Muscle layer of duodenum (tissue), 2 donors: ENCODE data around the gene DEGS2.
"Not testable (repeated sequence)": the region's sequence is repeated elsewhere in the genome, so short reads cannot be mapped to it uniquely, and the experiment has no call there.

ENCODE experiments used
- H3K27ac ChIP-seq: one replicate; pipeline ENCODE4 v1.7.0; 2013; ENCODE audit warnings: mild to moderate bottlenecking, low read length
- H3K27me3 ChIP-seq: one replicate; pipeline ENCODE4 v1.7.0; 2013; ENCODE audit warnings: low read depth, mild to moderate bottlenecking, control low read depth, low read length
- H3K36me3 ChIP-seq, 2 donors: one replicate each; pipeline ENCODE4 v1.7.0; 2013; ENCODE audit warnings: low read length in 2 of 2, control low read depth in 1 of 2, mild to moderate bottlenecking in 1 of 2; ENCODE audit not compliant: insufficient read depth in 2 of 2, control insufficient read depth in 1 of 2
- H3K4me1 ChIP-seq, 2 donors: one replicate each; pipeline ENCODE4 v1.7.0; 2013; ENCODE audit warnings: low read length in 2 of 2, mild to moderate bottlenecking in 2 of 2, control low read depth in 1 of 2, moderate library complexity in 1 of 2; ENCODE audit not compliant: insufficient read depth in 2 of 2, control insufficient read depth in 1 of 2
- H3K4me3 ChIP-seq, 2 donors: one replicate each; pipeline ENCODE4 v1.7.0; 2013; ENCODE audit warnings: low read length in 2 of 2, low read depth in 1 of 2, mild to moderate bottlenecking in 1 of 2
- H3K9me3 ChIP-seq, 2 donors: one replicate each; pipeline ENCODE4 v1.7.0; 2013; ENCODE audit warnings: low read length in 2 of 2, control low read depth in 1 of 2, mild to moderate bottlenecking in 1 of 2; ENCODE audit not compliant: control insufficient read depth in 1 of 2
- donor health status: healthy.

DEGS2 gene

DNA sequence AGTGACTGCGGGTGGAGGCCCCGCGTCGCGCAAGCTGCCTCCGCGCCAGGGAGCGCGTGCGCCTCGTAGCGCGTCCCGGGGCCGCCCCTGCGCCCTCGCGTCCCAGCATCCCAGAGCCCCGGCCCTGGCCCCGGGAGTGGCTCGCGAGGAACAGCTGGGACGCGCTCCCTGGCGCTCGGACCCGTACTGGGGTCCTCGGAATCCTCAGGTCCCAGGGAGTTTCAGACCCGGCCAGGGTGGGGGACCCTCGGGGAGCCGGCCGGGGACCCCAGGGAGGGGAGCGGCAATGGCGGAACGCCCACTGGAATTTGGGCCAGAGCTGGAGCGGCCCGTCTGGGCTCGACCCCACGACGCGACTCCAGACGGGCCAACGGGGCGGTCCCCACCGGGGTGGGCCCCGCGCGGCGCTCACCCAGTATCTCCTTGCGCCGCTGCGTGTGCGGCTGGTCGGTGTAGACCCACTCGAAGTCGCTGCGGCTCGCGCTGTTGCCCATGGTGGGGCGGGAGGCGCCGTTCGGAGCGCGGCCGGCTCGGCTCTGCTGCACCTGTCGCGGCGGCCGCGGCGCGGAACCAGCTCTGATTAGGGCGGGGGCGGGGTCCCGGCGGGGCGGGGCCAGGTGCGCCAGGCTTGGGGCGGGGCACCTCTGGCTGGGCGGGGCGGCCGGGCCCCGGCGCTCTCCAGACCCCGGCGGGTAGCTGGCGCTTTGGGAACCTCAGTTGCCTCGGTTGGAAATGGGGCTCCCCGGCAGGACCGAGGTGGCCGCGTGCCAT is at the start of gene DEGS2:
Gene DEGS2 (minus strand): TSS at position 552 of the 771 bp plus-strand sequence. CDS start 58 bp downstream, at position 494.
- peak within 1 kb of the TSS in 1 of 2 donors; percentile 56 for H3K4me3 ChIP-seq
- H3K9me3 ChIP-seq = peaks cover 0 to 12% of the 10 kb centered on the region in 2 donors
- H3K27ac ChIP-seq = no peak within 1 kb of the TSS
- H3K36me3 ChIP-seq = no peaks in the 10 kb centered on the region
- H3K27me3 ChIP-seq = peaks cover 15% of the 10 kb centered on the region
- H3K4me1 ChIP-seq = peaks cover 8 to 9% of the 10 kb centered on the region in 2 donors

DNA sequence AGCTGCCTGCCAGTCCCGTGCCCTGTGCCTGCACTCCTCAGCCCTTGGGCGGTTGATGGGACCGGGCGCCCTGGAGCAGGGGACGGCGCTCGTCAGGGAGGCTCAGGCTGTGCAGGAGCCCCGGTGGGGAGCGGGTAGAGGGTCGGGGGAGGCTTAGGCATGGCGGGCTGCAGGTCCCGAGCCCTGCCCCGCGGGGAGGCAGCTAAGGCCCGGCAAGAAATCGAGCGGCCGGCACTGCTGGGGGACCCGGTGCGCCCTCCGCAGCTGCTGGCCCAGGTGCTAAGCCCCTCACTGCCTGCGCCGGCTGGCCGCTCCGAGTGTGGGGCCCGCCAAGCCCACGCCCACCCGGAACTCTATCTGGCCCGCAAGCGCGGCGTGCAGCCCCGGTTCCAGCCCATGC is 48.7 kb upstream of the DEGS2 start:
- H3K4me3 ChIP-seq, H3K27ac ChIP-seq, H3K36me3 ChIP-seq, H3K9me3 ChIP-seq, H3K4me1 ChIP-seq, H3K27me3 ChIP-seq: not testable (repeated sequence)

DNA sequence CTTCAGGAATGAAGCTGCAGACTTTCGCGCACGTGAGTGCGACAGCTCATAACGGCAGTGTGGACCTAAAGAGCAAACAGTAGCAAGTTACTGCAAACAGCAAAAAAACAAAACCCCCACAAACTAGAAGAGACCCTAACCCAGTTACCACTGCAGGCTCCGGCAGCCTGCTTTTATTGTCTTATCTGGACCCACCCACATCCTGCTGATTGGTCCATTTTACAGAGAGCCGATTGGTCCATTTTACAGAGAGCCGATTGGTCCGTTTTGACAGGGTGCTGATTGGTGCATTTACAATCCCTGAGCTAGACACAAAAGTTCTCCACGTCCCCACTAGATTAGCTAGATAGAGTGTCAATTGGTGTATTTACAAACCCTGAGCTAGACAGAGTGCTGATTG is 48.1 kb upstream of the DEGS2 start:
- H3K9me3 ChIP-seq, H3K4me1 ChIP-seq, H3K4me3 ChIP-seq, H3K27ac ChIP-seq, H3K27me3 ChIP-seq, H3K36me3 ChIP-seq: not testable (repeated sequence)

DNA sequence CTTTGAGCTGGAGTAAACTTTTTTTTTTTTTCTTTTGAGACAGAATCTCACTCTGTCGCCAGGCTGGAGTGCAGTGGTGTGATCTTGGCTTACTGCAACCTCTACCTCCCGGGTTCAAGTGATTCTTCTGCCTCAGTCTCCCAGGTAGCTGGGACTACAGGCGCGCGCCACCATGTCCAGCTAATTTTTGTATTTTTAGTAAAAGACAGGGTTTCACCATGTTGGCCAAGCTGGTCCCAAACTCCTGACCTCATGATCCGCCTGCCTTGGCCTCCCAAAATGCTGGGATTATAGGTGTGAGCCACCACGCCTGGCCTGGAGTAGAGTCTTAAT is 45.4 kb upstream of the DEGS2 start:
- H3K27me3 ChIP-seq, H3K9me3 ChIP-seq, H3K4me3 ChIP-seq, H3K4me1 ChIP-seq, H3K36me3 ChIP-seq, H3K27ac ChIP-seq: not testable (repeated sequence)

DNA sequence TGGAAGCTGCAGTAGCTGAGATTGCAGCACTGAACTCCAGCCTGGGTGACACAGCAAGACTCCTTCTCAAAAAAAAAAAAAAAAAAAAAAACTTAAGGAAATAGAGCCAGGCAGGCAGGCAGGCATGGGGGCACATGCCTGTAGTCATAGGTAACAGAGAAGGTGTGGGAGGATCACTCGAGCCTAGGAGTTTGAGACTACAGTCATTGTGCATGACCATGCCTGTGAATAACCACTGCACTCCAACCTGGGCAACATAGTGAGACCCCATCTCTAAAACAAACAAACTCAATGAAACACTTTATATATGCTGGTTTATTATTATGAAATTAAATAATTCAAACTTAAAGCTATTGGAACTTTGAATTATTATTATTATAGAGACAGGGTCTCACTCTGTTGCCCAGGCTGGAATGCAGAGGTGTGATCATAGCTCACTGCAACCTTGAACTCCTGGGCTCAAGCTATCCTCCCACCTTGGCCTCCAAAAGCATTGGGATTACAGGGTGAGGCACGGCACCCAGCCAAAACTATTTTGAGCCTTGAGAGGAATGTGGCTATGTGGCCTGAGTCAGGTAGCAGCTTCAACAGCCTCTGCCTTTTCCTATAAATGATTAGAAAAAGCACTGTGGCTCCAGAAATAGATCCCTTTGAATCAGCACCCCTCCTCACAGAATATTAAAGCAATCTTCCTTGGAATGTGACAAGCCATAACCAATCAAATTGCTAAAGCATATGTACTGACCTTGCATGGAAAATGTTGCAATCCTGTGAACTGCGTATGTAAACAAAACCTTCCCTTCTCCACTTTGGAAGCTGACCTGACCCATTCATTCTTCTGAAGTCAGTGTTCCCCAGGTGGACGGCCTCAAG is 44.8 kb upstream of the DEGS2 start:
- Histone ChIP-seq H3K36me3 (no peaks in the 10 kb centered on the region), H3K9me3 (no peaks in the 10 kb centered on the region), H3K27me3 (no peaks in the 10 kb centered on the region), H3K4me1 (no peaks in the 10 kb centered on the region), H3K27ac (no peak overlapping the region), H3K4me3 (no peak overlapping the region)

DNA sequence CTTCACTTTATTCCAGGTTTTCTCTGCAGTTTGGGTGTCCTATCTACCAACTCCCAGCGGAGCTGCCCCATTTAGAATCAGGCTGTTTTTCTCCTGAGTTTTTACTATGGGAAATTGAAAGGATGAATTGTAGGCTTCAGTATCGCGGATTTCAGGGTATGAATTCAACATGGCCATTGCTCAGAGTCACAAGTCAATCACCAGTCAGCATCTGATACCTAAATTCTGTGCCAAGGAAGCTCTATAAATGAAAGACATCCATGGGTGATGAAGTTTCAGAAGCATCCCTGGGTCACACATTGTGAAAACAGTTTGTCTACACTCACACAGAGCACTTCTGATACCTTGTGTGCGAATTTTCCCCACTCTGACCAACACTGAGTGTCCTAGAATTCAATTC is 43.7 kb upstream of the DEGS2 start:
- H3K27me3 ChIP-seq = no peaks in the 10 kb centered on the region
- no peaks in the 10 kb centered on the region for H3K36me3 ChIP-seq
- no peaks in the 10 kb centered on the region for H3K4me1 ChIP-seq
- no peak overlapping the region for H3K27ac ChIP-seq
- no peak overlapping the region for H3K4me3 ChIP-seq
- H3K9me3 ChIP-seq = no peaks in the 10 kb centered on the region

DNA sequence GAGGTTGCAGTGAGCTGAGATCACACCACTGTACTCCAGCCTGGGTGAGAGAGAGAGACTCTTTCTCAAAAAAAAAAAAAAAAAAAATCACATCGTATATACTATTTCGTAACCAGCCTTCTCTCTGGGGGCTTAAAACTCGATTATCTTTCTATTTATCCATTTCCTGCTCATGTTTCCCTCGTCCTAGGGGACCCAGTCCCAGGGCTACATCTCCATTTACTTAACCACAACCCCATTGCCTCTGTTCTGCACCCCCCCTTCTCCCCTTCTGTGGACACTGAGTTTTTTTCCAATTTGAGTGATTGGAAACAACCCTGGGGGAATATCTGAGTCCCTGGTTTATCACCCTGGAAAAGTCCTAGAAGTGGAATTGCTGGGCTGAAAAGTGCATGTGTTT is 43.3 kb upstream of the DEGS2 start:
- H3K27me3 ChIP-seq = no peaks in the 10 kb centered on the region
- H3K4me3 ChIP-seq = no peak overlapping the region
- H3K36me3 ChIP-seq = no peaks in the 10 kb centered on the region
- no peak overlapping the region for H3K27ac ChIP-seq
- no peaks in the 10 kb centered on the region for H3K9me3 ChIP-seq
- no peaks in the 10 kb centered on the region for H3K4me1 ChIP-seq

DNA sequence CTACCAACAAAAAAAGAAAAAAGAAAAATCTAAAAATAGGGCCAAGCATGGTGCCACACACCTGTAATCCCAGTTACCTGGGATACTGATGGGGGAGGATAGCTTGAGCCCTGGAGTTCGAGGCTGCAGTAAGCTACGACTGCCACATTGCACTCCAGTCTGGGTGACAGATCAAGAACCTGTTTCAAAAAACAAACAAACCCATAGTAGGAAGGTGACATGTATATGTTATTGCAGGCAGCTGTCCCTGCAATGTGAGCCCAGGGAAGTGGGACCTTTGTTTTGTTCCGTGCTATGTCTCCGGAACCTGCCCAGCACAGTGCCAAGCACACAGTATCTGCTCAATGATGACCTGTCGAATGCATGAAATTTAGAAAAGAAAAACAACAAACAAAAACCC is 42.3 kb upstream of the DEGS2 start:
- H3K4me3 ChIP-seq = no peak overlapping the region
- H3K36me3 ChIP-seq = no peaks in the 10 kb centered on the region
- H3K27me3 ChIP-seq = no peaks in the 10 kb centered on the region
- H3K4me1 ChIP-seq = no peaks in the 10 kb centered on the region
- H3K27ac ChIP-seq = no peak overlapping the region
- H3K9me3 ChIP-seq = no peaks in the 10 kb centered on the region

DNA sequence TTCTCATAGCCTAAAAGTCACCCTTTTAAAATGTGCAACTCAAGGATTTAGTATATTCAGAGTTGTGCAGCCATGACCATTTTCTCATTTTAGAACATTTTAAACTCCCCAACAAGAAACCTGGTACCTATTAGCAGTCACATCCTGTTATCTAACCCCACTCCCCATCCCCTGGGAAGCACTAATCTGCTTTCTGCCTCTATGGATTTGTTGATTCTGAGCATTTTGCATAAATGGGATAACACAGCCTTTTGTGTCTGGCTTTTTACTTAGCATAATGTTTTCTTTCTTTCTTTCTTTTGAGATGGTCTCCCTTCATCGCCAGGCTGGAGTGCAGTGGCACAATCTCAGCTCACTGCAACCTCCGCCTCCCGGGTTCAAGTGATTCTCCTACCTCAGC is 40.9 kb upstream of the DEGS2 start:
- H3K36me3 ChIP-seq = no peaks in the 10 kb centered on the region
- no peak overlapping the region for H3K27ac ChIP-seq
- no peaks in the 10 kb centered on the region for H3K27me3 ChIP-seq
- H3K4me3 ChIP-seq = no peak overlapping the region
- no peaks in the 10 kb centered on the region for H3K9me3 ChIP-seq
- H3K4me1 ChIP-seq = no peaks in the 10 kb centered on the region

DNA sequence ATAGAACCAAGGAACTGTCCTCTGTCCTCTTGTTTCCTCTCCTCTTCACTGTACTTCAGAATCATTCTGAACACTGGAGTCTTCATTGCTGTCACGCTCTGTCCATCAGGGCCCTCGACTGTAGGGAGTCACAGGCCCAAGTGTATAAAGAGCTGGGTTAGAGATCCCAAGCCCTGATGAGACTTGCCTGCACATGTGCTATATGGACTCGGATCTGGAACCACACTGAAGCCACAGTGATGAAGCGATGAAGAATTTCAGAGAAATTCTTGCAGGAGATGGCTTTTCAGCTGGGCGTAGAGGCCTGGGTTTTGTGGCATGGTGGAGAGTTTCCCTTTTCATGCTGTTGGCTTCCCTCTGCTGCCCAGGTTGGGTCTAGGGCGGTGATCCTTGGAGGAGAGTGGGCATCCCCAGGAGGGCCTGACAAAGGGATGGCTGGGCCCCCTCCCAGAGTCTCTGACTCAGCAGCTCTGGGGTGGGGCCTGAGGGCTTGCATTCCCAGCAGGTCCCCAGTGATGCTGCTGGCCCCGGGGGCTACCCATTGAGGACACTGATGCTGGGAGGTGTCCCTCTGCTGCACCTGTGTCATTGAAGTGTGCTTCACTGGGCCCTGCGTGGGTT is 39.9 kb upstream of the DEGS2 start:
- Histone ChIP-seq H3K4me1 (no peaks in the 10 kb centered on the region), H3K9me3 (no peaks in the 10 kb centered on the region), H3K36me3 (no peaks in the 10 kb centered on the region), H3K27me3 (no peaks in the 10 kb centered on the region), H3K4me3 (no peak overlapping the region), H3K27ac (no peak overlapping the region)
